K562 (cell line): ENCODE measurements around the gene TMSB10. TPM values are rescaled to one million over a fixed set of nuclear protein-coding genes. Genes with fewer than 3 reads are reported as not detected.
A peak's percentile ranks its signal among the peaks of the same experiment; 100 is the strongest.

Experiments used
- CEBPG ChIP-seq, 3 experiments: fragments of 200-800 bp in 1 of 3; sonication (Bioruptor generic) in 1 of 3; sonication (generic) in 1 of 3; formaldehyde crosslinking in 1 of 3; IDR thresholded peaks in 2 of 3; conservative IDR thresholded peaks in 1 of 3; 2 replicates each; pipeline versions ENCODE4 v1.6.1 to v1.8.0; 2016 to 2022; ENCODE audit warnings: missing compliant biosample characterization in 2 of 3, missing genetic modification characterization in 2 of 3, mild to moderate bottlenecking in 1 of 3, missing genetic modification reagents in 1 of 3
- CREM ChIP-seq: IDR thresholded peaks from 2 replicates; pipeline ENCODE4 v1.6.1; 2014; ENCODE audit warnings: antibody characterized with exemption, low read depth
- EP400 ChIP-seq: fragments of 450-650 bp; IDR thresholded peaks from 2 replicates; pipeline ENCODE4 v1.6.1; 2017; ENCODE audit warnings: antibody characterized with exemption, mild to moderate bottlenecking, moderate library complexity
- HDAC3 ChIP-seq: fragments of 450-650 bp; IDR thresholded peaks from 2 replicates; pipeline ENCODE4 v1.6.1; 2018; ENCODE audit warnings: borderline replicate concordance, mild to moderate bottlenecking, moderate library complexity; ENCODE audit not compliant: partially characterized antibody
- NBN ChIP-seq: fragments of 450-650 bp; IDR thresholded peaks from 2 replicates; pipeline ENCODE4 v1.6.1; 2016; ENCODE audit warnings: low read depth, mild to moderate bottlenecking
- PHB ChIP-seq: fragments of 250-450 bp; sonication (Bioruptor Pico); IDR thresholded peaks from 2 replicates; pipeline ENCODE4 v1.5.0; 2021
- ZMIZ1 ChIP-seq, 2 experiments: fragments of 150-350 bp in 1 of 2; IDR thresholded peaks; 2 replicates each; pipeline ENCODE4 v1.6.1; 2012 to 2016; ENCODE audit warnings: low read depth in 2 of 2, low read length in 2 of 2, mild to moderate bottlenecking in 1 of 2, moderate library complexity in 1 of 2
- ZNF79 ChIP-seq: fragments of 250-450 bp; sonication (Bioruptor Pico); IDR thresholded peaks from 2 replicates; pipeline ENCODE4 v1.4.0; 2020; ENCODE audit warnings: low read depth, mild to moderate bottlenecking, moderate library complexity
- polyA plus RNA-seq, 8 experiments: library from polyadenylated mRNA; depleted of rRNA in 4 of 8; stranded (reverse) in 5 of 8; unstranded in 3 of 8; fragments of >200 nt; fragmentation: Nextera tagmentation in 2 of 8; fragmentation: Illumina TruSeq in 1 of 8; extraction: Ambion mirVana in 2 of 8; extraction: Trizol in 1 of 8; gene quantifications; 2 replicates each; pipeline versions ENCODE4 v1.2.1 to v1.2.3, GENCODE V29; 2011 to 2014; ENCODE audit warnings: inconsistent platforms in 1 of 8, missing spikeins in 1 of 8
- total RNA-seq, 7 experiments: library from RNA; depleted of rRNA in 6 of 7; stranded (reverse); fragments of >200 nt in 6 of 7; fragmentation: Illumina TruSeq in 2 of 7; extraction: Trizol in 2 of 7; gene quantifications; 2 replicates each; pipeline versions ENCODE4 v1.2.1 to v1.2.3, GENCODE V29; 2011 to 2021; ENCODE audit warnings: low replicate concordance in 1 of 7
- TF ChIP-seq, protein P1 (sequence below): fragments of 450-650 bp; IDR thresholded peaks from 2 replicates; pipeline ENCODE4 v1.6.1; 2016; ENCODE audit warnings: mild to moderate bottlenecking, moderate library complexity
- TF ChIP-seq, protein P2 (sequence below): fragments of 250-450 bp; sonication (Bioruptor Pico); IDR thresholded peaks from 2 replicates; pipeline ENCODE4 v1.8.0; 2022; ENCODE audit warnings: moderate library complexity, mild to moderate bottlenecking, inconsistent platforms

Gene TMSB10
- total and polyA plus RNA-seq, 9 of the 15 experiments (the other 6 are each of a cell fraction or from before 2014, with no cell fraction given) = 382 to 2,226 (median 959) TPM

- TF ChIP-seq ZNF79 (CRISPR knock-in tag) = no peak
- peak; percentile 86 for TF ChIP-seq EP400
- TF ChIP-seq NBN = no peak
- TF ChIP-seq, protein P1, sequence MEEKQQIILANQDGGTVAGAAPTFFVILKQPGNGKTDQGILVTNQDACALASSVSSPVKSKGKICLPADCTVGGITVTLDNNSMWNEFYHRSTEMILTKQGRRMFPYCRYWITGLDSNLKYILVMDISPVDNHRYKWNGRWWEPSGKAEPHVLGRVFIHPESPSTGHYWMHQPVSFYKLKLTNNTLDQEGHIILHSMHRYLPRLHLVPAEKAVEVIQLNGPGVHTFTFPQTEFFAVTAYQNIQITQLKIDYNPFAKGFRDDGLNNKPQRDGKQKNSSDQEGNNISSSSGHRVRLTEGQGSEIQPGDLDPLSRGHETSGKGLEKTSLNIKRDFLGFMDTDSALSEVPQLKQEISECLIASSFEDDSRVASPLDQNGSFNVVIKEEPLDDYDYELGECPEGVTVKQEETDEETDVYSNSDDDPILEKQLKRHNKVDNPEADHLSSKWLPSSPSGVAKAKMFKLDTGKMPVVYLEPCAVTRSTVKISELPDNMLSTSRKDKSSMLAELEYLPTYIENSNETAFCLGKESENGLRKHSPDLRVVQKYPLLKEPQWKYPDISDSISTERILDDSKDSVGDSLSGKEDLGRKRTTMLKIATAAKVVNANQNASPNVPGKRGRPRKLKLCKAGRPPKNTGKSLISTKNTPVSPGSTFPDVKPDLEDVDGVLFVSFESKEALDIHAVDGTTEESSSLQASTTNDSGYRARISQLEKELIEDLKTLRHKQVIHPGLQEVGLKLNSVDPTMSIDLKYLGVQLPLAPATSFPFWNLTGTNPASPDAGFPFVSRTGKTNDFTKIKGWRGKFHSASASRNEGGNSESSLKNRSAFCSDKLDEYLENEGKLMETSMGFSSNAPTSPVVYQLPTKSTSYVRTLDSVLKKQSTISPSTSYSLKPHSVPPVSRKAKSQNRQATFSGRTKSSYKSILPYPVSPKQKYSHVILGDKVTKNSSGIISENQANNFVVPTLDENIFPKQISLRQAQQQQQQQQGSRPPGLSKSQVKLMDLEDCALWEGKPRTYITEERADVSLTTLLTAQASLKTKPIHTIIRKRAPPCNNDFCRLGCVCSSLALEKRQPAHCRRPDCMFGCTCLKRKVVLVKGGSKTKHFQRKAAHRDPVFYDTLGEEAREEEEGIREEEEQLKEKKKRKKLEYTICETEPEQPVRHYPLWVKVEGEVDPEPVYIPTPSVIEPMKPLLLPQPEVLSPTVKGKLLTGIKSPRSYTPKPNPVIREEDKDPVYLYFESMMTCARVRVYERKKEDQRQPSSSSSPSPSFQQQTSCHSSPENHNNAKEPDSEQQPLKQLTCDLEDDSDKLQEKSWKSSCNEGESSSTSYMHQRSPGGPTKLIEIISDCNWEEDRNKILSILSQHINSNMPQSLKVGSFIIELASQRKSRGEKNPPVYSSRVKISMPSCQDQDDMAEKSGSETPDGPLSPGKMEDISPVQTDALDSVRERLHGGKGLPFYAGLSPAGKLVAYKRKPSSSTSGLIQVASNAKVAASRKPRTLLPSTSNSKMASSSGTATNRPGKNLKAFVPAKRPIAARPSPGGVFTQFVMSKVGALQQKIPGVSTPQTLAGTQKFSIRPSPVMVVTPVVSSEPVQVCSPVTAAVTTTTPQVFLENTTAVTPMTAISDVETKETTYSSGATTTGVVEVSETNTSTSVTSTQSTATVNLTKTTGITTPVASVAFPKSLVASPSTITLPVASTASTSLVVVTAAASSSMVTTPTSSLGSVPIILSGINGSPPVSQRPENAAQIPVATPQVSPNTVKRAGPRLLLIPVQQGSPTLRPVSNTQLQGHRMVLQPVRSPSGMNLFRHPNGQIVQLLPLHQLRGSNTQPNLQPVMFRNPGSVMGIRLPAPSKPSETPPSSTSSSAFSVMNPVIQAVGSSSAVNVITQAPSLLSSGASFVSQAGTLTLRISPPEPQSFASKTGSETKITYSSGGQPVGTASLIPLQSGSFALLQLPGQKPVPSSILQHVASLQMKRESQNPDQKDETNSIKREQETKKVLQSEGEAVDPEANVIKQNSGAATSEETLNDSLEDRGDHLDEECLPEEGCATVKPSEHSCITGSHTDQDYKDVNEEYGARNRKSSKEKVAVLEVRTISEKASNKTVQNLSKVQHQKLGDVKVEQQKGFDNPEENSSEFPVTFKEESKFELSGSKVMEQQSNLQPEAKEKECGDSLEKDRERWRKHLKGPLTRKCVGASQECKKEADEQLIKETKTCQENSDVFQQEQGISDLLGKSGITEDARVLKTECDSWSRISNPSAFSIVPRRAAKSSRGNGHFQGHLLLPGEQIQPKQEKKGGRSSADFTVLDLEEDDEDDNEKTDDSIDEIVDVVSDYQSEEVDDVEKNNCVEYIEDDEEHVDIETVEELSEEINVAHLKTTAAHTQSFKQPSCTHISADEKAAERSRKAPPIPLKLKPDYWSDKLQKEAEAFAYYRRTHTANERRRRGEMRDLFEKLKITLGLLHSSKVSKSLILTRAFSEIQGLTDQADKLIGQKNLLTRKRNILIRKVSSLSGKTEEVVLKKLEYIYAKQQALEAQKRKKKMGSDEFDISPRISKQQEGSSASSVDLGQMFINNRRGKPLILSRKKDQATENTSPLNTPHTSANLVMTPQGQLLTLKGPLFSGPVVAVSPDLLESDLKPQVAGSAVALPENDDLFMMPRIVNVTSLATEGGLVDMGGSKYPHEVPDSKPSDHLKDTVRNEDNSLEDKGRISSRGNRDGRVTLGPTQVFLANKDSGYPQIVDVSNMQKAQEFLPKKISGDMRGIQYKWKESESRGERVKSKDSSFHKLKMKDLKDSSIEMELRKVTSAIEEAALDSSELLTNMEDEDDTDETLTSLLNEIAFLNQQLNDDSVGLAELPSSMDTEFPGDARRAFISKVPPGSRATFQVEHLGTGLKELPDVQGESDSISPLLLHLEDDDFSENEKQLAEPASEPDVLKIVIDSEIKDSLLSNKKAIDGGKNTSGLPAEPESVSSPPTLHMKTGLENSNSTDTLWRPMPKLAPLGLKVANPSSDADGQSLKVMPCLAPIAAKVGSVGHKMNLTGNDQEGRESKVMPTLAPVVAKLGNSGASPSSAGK = peak; percentile 59
- no peak for TF ChIP-seq ZMIZ1 (IDR thresholded peaks at IDR 0.05; ENCODE audit: low read depth in 2 of 2, low read length in 2 of 2)
- TF ChIP-seq HDAC3 = no peak
- TF ChIP-seq PHB = no peak
- TF ChIP-seq CEBPG (CRISPR knock-in tag; IDR thresholded peaks at IDR 0.05) = peak; percentile 91
- TF ChIP-seq CEBPG (tag; conservative IDR thresholded peaks at IDR 0.05 in 1 of 2, IDR thresholded peaks at IDR 0.05 in 1 of 2) = peak; percentile 86 to 98
- peak; percentile 72; the same call in 1 of the 2 replicates for TF ChIP-seq CREM
- TF ChIP-seq, protein P2, sequence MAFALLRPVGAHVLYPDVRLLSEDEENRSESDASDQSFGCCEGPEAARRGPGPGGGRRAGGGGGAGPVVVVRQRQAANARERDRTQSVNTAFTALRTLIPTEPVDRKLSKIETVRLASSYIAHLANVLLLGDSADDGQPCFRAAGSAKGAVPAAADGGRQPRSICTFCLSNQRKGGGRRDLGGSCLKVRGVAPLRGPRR (CRISPR knock-in tag) = no peak
Measured at GRCh38 chr2:84919885-84920580, 14.6 kb downstream of the TMSB10 start (continued).
